Liver (tissue), 3 donors: Measurements from ENCODE around the gene KDELR1.
A peak's percentile ranks its signal among the peaks of the same experiment; 100 is the strongest.

Source experiments
- ATF3 ChIP-seq: IDR thresholded peaks from 2 replicates; pipeline ENCODE4 v1.6.1; 2016; ENCODE audit warnings: antibody characterized with exemption
- FOXA1 ChIP-seq: IDR thresholded peaks from 2 replicates; pipeline ENCODE4 v1.6.1; 2016; ENCODE audit warnings: antibody characterized with exemption
- JUND ChIP-seq, 2 donors: IDR thresholded peaks; 2 replicates each; pipeline ENCODE4 v1.6.1; 2016; ENCODE audit warnings: antibody characterized with exemption in 2 of 2
- MAX ChIP-seq: IDR thresholded peaks from 2 replicates; pipeline ENCODE4 v1.6.1; 2016; ENCODE audit warnings: antibody characterized with exemption
- NR2F2 ChIP-seq: IDR thresholded peaks from 2 replicates; pipeline ENCODE4 v1.6.1; 2016; ENCODE audit warnings: antibody characterized with exemption
- RAD21 ChIP-seq, 2 donors: IDR thresholded peaks; 2 replicates each; pipeline ENCODE4 v1.6.1; 2016; ENCODE audit warnings: antibody characterized with exemption in 2 of 2, mild to moderate bottlenecking in 2 of 2
- REST ChIP-seq: IDR thresholded peaks from 2 replicates; pipeline ENCODE4 v1.6.1; 2016; ENCODE audit warnings: antibody characterized with exemption, mild to moderate bottlenecking
- SP1 ChIP-seq: IDR thresholded peaks from 2 replicates; pipeline ENCODE4 v1.6.1; 2018; ENCODE audit warnings: antibody characterized with exemption, mild to moderate bottlenecking
- TAF1 ChIP-seq: conservative IDR thresholded peaks from 2 replicates; pipeline ENCODE4 v1.6.1; 2016; ENCODE audit warnings: antibody characterized with exemption, mild to moderate bottlenecking
- YY1 ChIP-seq: IDR thresholded peaks from 2 replicates; pipeline ENCODE4 v1.6.1; 2016; ENCODE audit warnings: antibody characterized with exemption, mild to moderate bottlenecking
- TF ChIP-seq, protein P1 (sequence below): fragments of 150-350 bp; IDR thresholded peaks from 2 replicates; pipeline ENCODE4 v1.5.1; 2017; ENCODE audit warnings: improper control_type of control experiment, low read depth, low read length; ENCODE audit not compliant: missing input control
- TF ChIP-seq, protein P2 (sequence below): IDR thresholded peaks from 2 replicates; pipeline ENCODE4 v1.6.1; 2016; ENCODE audit warnings: antibody characterized with exemption
- donor health status: healthy.
- donor health status: healthy.

GRCh38 chr19:48391100-48392005, at the start of gene KDELR1:
- TF ChIP-seq, protein P1, sequence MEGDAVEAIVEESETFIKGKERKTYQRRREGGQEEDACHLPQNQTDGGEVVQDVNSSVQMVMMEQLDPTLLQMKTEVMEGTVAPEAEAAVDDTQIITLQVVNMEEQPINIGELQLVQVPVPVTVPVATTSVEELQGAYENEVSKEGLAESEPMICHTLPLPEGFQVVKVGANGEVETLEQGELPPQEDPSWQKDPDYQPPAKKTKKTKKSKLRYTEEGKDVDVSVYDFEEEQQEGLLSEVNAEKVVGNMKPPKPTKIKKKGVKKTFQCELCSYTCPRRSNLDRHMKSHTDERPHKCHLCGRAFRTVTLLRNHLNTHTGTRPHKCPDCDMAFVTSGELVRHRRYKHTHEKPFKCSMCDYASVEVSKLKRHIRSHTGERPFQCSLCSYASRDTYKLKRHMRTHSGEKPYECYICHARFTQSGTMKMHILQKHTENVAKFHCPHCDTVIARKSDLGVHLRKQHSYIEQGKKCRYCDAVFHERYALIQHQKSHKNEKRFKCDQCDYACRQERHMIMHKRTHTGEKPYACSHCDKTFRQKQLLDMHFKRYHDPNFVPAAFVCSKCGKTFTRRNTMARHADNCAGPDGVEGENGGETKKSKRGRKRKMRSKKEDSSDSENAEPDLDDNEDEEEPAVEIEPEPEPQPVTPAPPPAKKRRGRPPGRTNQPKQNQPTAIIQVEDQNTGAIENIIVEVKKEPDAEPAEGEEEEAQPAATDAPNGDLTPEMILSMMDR, result peak; percentile 77
- TF ChIP-seq SP1 (peak; percentile 24), TAF1 (no peak), RAD21 (IDR thresholded peaks at IDR 0.05) (no peak), JUND (IDR thresholded peaks at IDR 0.05) (no peak), REST (peak; percentile 52), YY1 (peak; percentile 34), MAX (no peak), NR2F2 (no peak), FOXA1 (no peak), ATF3 (no peak)
- TF ChIP-seq, protein P2, sequence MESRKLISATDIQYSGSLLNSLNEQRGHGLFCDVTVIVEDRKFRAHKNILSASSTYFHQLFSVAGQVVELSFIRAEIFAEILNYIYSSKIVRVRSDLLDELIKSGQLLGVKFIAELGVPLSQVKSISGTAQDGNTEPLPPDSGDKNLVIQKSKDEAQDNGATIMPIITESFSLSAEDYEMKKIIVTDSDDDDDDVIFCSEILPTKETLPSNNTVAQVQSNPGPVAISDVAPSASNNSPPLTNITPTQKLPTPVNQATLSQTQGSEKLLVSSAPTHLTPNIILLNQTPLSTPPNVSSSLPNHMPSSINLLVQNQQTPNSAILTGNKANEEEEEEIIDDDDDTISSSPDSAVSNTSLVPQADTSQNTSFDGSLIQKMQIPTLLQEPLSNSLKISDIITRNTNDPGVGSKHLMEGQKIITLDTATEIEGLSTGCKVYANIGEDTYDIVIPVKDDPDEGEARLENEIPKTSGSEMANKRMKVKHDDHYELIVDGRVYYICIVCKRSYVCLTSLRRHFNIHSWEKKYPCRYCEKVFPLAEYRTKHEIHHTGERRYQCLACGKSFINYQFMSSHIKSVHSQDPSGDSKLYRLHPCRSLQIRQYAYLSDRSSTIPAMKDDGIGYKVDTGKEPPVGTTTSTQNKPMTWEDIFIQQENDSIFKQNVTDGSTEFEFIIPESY, result no peak
